Skin epidermis (tissue), 12 donors: ENCODE results near the gene ZNF19.

Experiments used
- H3K27ac ChIP-seq, 21 experiments: fragments of 200-600 bp; sonication (generic) in 11 of 21; one replicate each; pipeline ENCODE4 v1.5.0; 2020; ENCODE audit warnings: mild to moderate bottlenecking in 3 of 21, inconsistent platforms in 2 of 21, moderate library complexity in 2 of 21
- H3K4me3 ChIP-seq, 7 experiments: fragments of 200-600 bp; sonication (generic) in 2 of 7; one replicate each; pipeline ENCODE4 v1.5.0; 2020; ENCODE audit warnings: inconsistent platforms in 2 of 7, mild to moderate bottlenecking in 2 of 7, moderate library complexity in 1 of 7

Gene ZNF19

DNA sequence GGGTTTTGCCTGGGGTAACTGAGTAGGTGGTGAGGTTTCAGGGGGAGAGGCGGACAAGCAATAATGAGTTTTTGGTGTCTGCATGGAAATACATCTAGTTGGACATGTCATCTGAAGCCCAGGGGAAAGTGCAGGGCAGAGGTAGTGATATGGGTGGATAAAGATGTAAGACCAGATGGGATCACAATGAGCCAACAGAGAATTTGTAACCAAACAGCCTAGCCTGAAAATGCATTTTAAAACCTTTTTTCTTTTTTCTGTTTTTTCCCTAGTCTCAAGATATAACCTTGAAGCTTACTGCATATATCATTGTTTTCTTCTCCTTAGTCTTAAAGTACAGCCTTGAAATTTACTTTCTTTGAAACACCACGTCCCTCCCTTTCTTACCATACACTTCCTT, 3.7 kb upstream of the ZNF19 start:
- no peak overlapping the region for H3K27ac ChIP-seq
- no peak overlapping the region for H3K4me3 ChIP-seq

DNA sequence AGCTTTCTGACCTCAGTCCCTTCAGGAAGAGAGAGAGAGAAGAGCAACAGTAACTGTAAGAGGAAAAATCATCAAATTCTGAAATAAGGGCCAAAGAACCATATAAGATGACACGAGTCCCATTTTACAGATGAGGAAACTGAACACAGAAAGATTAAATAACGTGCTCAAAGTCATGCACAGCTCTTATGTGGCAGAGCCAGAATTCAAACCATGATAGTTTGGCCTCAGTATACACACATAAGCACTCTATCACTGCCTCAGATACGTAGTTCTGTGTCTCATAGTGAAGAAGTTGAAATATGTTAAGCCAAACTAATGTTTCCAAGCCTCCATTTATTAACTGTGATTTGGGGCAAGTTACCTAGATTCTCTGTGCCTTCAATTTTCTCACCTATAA, 1.9 kb upstream of the ZNF19 start:
- H3K4me3 ChIP-seq: no peak overlapping the region

DNA sequence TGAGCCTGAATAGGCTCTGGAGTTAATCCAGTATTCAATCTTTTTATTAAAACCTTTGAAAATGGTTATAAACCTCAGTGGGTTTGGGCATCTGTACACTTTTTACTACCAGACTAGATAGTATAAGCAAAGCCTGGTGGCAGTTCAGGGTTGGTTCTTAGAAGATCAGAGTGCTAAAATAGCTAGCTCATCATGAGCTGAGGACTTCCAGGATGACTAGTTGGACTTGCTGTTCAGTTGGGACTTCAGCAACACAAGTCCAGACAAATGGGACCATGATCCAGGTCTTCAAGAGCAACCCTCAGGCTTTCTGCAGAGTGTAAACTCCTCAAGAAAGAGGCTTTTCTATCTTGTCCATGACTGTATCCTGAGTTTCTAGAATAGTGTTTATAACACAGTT, 1.2 kb upstream of the ZNF19 start:
- no peak overlapping the region for H3K27ac ChIP-seq
- no peak overlapping the region for H3K4me3 ChIP-seq

More for the DNA sequence above, 1.9 kb upstream of the ZNF19 start:
- H3K27ac ChIP-seq: no peak overlapping the region

DNA sequence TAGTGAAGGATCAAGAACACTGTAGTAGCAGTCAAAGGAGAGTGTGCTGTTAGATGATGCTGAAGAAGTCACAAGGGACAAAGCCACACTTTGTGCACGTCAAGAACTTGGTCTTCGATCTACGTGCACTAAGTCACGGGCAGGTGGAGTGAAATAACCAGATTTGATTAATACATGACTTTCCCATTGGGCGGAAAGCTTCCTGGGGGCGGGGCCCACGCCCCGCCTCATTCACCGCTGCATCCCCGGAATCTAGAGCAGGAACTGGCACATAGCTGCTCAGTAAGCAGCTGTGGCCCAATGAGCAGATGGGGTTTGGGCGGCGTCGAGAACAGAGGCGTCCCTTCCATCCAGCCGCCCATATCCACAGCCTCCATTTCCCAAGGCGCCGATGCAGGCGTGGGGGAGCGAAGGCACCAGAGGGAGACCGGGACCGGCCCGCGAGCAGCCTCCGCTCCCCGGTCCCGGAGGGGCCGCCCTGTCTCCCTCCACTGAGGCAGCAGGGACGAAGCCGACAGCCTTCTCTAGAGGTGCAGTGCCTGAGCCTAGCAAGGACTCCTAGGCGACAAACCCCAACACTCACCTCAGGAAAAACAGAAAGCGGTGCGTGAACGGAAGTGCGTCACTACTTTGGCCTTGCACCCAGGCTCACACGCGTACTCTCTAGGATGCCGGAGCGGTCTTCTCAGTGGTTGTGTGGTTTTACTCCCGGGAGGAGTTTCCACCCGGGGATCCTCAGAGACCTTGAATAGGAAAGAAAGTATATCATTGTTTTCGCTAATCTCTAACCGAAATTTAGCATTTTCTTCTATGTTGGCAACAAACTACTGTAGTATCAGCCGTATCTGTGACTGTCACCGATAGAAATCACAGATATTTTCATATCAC, 4.9 kb downstream of the ZNF19 start:
- Histone ChIP-seq H3K27ac (peak overlapping the region; percentile 58 to 99 (median 92)), H3K4me3 (peak overlapping the region; percentile 62 to 94 (median 83))

DNA sequence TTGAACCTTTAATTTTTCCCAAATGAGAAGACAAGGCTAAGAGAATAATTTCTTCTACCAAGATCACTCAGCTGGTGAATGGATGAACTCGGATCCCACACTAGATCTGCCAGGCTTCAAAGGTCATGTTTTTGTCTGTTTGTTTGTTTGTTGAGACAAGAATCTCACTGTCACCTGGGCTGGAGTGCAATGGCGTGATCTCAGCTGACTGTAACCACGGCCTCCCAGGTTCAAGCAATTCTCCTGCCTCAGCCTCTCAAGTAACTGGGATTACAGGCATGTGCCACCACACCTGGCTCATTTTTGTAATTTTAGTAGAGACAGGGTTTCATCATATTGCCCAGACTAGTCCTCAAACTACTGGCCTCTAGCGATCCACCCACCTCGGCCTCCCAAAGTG, 6.6 kb downstream of the ZNF19 start:
- H3K27ac ChIP-seq: no peak overlapping the region
- no peak overlapping the region for H3K4me3 ChIP-seq

GRCh38 chr16:71480956-71481355, 8.2 kb downstream of the ZNF19 start:
- no peak overlapping the region for H3K4me3 ChIP-seq
- H3K27ac ChIP-seq: no peak overlapping the region

GRCh38 chr16:71479420-71479819, 9.7 kb downstream of the ZNF19 start:
- Histone ChIP-seq H3K27ac (no peak overlapping the region), H3K4me3 (no peak overlapping the region)

GRCh38 chr16:71476457-71477124, 12.5 kb downstream of the ZNF19 start:
- Histone ChIP-seq H3K27ac (no peak overlapping the region), H3K4me3 (no peak overlapping the region)

DNA sequence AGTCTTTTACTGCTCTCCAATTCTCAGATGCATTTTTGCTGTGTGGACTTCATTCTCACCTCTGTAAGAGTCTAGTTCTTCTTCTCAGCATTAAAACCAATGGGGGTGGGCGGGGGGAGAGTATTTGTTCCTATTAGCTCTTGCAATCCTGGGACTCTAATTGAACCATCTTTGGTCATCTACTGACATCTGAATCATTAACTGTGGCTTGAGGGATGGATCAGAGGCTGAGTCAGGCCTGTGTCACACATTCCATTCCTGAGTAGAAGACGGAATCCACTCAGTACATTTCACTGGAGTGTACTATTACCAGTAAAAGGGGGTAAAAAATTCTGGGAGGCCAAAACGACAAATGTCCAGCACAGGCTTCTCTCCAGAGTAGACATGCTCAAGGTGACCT, 14.3 kb downstream of the ZNF19 start:
- no peak overlapping the region for H3K4me3 ChIP-seq
- H3K27ac ChIP-seq: no peak overlapping the region

DNA sequence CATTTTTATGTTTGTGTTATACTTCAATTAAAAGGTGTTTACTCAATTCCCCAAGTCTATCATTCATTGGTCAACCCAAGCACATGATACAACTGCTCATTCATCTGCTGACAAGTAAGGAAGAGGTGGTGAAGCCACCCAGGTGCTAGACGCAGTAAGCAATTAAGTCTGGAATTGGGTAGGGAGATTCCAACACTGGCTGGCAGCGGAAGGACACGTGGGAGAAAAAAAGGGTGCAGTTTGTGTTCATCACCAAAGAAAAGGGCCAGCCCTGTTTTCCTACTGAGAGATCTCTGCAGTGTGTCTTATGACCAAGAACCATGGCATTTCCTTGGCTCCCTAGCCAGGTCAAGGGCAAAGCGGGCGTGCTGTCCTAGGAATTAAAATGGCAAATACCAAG, 15.2 kb downstream of the ZNF19 start:
- H3K27ac ChIP-seq: no peak overlapping the region
- H3K4me3 ChIP-seq: no peak overlapping the region

DNA sequence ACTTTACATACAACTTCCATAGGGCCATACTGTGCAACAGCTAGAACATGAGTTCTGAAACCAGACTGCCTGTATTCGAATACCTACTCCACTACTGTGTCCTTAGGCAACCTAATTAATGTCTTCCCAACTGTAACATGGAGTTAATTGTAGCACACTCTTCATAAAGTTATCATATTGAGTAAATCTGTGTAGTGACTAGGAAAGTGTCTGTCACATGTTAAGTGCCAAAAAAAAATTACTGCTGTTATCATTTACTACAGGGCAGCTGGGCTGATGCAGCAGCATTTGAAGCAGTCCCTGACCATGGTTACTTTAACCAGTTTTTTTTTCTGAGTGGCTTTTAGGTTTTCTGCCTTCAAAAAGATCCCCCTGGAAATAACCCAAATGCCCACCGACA, 16.2 kb downstream of the ZNF19 start:
- Histone ChIP-seq H3K27ac (no peak overlapping the region), H3K4me3 (no peak overlapping the region)

- no peak overlapping the region for H3K4me3 ChIP-seq
- no peak overlapping the region for H3K27ac ChIP-seq
These were observed 17.1 kb downstream of the ZNF19 start for GRCh38 chr16:71472051-71472450.

GRCh38 chr16:71467810-71468209, 21.3 kb downstream of the ZNF19 start:
- H3K27ac ChIP-seq: no peak overlapping the region
- no peak overlapping the region for H3K4me3 ChIP-seq

DNA sequence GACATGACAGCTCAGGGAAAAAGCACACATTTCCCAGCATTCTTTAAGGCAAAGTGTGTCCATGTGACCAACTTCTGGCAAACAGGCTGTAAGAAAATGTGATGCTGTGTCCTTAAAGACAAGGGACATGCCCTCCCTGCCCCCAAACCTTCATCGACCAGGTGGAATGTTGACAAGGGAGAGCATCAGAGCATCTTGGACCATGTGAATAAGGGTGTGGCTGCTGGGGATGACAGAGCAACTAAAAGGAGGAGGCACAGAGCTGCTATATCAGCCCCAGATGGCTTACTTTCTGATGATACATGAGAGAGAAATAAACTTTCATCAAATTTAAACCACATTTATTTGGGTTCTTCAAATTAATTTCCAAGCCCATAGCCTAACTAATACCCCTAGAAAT, 24.9 kb downstream of the ZNF19 start:
- no peak overlapping the region for H3K27ac ChIP-seq
- H3K4me3 ChIP-seq: no peak overlapping the region

DNA sequence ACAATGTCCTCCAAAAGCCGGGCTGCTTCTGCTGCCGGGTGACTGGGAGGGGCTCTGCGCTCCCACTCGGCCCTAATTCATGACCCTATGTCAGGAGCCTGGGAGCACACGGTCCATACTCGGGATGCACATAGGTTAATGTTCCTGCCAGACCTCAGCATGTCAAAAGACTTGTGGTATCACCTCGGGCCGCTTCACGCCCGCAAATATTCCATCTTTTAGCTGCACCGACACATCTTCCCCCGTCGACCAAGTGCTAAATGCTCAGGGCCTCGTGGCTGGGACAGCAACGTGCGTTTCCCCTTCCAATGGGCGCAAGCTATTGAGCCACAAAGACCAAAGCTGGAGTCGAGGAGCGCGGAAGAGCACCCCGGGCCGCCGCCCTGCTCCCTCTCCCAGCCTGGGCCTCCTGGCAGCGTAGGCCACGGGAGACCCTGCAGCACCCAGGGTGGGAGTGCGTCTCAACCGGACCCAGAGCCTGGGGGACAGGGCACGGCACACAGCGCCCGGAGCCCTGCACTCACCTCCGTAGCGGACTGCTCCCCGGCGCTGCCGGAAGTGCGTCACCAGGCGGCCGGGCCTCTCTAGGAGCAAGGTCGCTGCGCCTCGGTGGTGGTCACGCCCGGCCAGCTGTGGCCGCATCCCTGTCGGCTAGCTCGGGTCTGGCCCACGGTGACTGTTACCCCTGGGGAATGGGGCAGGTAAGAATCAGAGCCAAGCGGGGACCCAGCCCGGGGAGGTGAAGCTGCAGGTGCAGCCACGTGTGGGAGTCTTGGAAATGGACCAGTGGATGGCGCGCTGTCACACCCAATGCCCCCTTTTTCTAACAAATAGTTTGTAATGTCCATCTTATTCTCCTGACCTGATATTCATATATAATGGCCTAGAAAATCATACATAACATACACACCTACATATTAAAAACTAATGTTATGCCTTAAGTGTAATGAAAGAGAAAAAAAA, 27.2 kb downstream of the ZNF19 start, which contains the start of gene ZNF23:
Gene ZNF23, minus strand, starts transcription at position 562 of the 963 bp plus-strand sequence. CDS start 5,451 bp downstream, outside the sequence.
- Histone ChIP-seq H3K27ac (peak within 1 kb of the TSS; percentile 34 to 93 (median 87)), H3K4me3 (peak within 1 kb of the TSS; percentile 70 to 96 (median 90))

DNA sequence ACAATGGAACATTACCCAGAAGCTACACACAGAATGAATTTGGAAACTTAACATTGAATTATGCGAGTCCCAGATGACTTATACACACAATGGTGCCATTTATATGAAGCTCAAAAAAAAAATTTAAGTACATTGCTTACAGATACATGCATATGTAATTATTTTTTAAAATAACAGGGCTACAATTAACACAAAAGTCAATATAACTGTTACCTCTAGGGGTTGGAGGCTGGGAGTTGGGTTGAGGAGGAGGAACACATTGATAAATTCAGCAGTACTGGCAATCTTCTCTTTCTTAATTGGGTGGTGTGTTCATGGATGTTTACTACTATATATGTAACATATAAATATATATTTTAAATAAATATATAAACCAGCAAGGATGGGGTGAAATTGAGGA, 28.2 kb downstream of the ZNF19 start:
- H3K4me3 ChIP-seq: peak overlapping the region in 4 of 7 experiments; percentile 70 to 96 (median 95)
- peak overlapping the region in 1 of 21 experiments; percentile 92 for H3K27ac ChIP-seq

DNA sequence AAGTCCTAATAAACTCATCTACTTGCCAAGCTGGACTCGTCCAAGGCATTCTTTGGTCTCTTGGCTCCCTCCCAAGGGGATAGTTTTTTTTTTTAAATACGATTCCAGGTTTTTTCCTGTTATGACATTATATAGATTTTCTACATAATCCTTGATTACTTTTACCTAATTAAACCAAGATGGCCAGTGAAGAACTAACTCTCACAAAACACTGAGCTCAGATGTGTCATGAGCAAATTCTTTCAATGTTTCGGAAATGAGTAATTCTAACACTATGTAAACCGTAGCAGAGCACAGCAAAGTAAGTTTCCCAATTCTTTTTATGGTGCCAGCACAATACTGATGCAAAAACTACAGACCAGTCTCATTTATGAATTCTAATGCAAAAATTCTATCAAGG, 28.9 kb downstream of the ZNF19 start:
- H3K27ac ChIP-seq: no peak overlapping the region
- H3K4me3 ChIP-seq: no peak overlapping the region

DNA sequence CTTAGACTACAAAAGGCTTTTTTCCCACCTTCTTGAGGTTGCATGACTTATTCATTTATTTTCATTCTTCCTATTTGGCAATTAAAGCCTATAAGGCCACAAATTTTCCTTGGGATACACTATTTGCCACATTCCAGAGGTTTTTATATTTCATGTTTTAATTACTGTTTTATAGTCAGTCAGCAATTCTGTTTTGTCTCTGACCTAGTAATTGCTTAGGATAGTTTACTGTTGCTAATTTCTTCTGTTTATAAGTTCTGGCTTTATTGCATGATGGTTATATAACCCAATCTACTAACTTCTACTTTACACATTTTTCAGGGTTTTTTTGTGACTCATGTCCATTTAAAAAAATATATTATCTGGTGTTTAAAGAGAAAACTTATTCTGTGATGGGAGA, 29.6 kb downstream of the ZNF19 start:
- Histone ChIP-seq H3K27ac (no peak overlapping the region), H3K4me3 (no peak overlapping the region)

- Histone ChIP-seq H3K4me3 (no peak overlapping the region), H3K27ac (no peak overlapping the region)
These were observed 32.3 kb downstream of the ZNF19 start for GRCh38 chr16:71456801-71457200.

DNA sequence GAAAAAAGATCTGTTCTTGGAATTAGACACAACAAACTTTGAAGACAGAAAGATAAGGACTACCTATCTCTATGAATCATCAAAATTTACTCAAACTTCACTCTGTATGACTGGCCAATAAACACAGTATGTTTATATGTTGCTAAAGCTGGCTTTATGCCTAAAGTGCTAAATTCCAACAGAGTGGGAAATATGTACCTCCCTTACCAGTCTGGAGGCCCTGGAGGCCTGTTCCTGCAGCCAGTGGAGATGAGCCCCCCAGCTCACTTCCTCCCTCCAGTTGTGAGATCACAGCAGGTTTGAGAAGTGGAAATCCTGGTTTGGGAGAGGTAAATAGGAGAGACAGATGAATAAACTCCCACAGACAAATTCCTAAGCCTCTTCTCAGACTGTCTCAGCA, 36.1 kb downstream of the ZNF19 start:
- H3K27ac ChIP-seq: no peak overlapping the region
- no peak overlapping the region for H3K4me3 ChIP-seq
